HG02970 (cell line): ENCODE measurements around the gene AMPH.
"Not testable (repeated sequence)": the region's sequence is repeated elsewhere in the genome, so short reads cannot be mapped to it uniquely, and the experiment has no call there.

Experiments
- ATAC-seq: cut with Tn5 transposase; IDR thresholded peaks from one replicate; pipeline ENCODE4 v1.9.1; 2021; ENCODE audit warnings: mild to moderate bottlenecking, moderate library complexity, moderate number of reproducible peaks; ENCODE audit not compliant: unreplicated experiment, low FRiP score

Gene AMPH

GRCh38 chr7:38411404-38411803, 219.8 kb downstream of the AMPH start:
- ATAC-seq = no peak

GRCh38 chr7:38410056-38410455, 221.1 kb downstream of the AMPH start:
- no peak for ATAC-seq

- no peak for ATAC-seq
These were observed 221.6 kb downstream of the AMPH start for GRCh38 chr7:38409531-38409930.

- no peak for ATAC-seq
These were observed 232.3 kb downstream of the AMPH start for GRCh38 chr7:38398725-38399321.

- no peak for ATAC-seq
These were observed 234.3 kb downstream of the AMPH start for GRCh38 chr7:38396852-38397251.

GRCh38 chr7:38395921-38396552, 235.1 kb downstream of the AMPH start:
- not testable (repeated sequence) for ATAC-seq

- ATAC-seq = no peak
These were observed 236.5 kb downstream of the AMPH start for GRCh38 chr7:38394660-38395059.

GRCh38 chr7:38393874-38394273, 237.3 kb downstream of the AMPH start:
- no peak for ATAC-seq

GRCh38 chr7:38391751-38392150, 239.4 kb downstream of the AMPH start:
- no peak for ATAC-seq

GRCh38 chr7:38385682-38386081, 245.5 kb downstream of the AMPH start:
- ATAC-seq = no peak

- ATAC-seq = no peak
These were observed 247.9 kb downstream of the AMPH start for GRCh38 chr7:38383281-38383680.

- no peak for ATAC-seq
These were observed 248.5 kb downstream of the AMPH start for GRCh38 chr7:38382684-38383083.

- ATAC-seq = no peak
These were observed 255.7 kb downstream of the AMPH start for GRCh38 chr7:38375453-38375852.

GRCh38 chr7:38374507-38374906, 256.7 kb downstream of the AMPH start:
- no peak for ATAC-seq

- ATAC-seq = no peak
These were observed 258.0 kb downstream of the AMPH start for GRCh38 chr7:38373155-38373554.

GRCh38 chr7:38372290-38372689, 258.9 kb downstream of the AMPH start:
- ATAC-seq = no peak

- peak; percentile 70 for ATAC-seq
These were observed 261.2 kb downstream of the AMPH start for GRCh38 chr7:38369816-38370493.

- no peak for ATAC-seq
These were observed 263.0 kb downstream of the AMPH start for GRCh38 chr7:38368191-38368605.

GRCh38 chr7:38367301-38367890, 263.8 kb downstream of the AMPH start:
- no peak for ATAC-seq

- ATAC-seq = not testable (repeated sequence)
These were observed 267.8 kb downstream of the AMPH start for GRCh38 chr7:38363379-38363778.

- ATAC-seq = peak; percentile 34
These were observed 268.4 kb downstream of the AMPH start for GRCh38 chr7:38362611-38363237.
